HAP-1 (cell line): Measurements from ENCODE around the gene NFASC.

Experiments
- DNase-seq, 2 experiments: peaks; one replicate each; pipeline ENCODE4 v3.0.0-alpha.2; 2016 to 2020; ENCODE audit warnings: low spot score in 2 of 2
- H3K27me3 ChIP-seq: fragments of 250-450 bp; sonication (Bioruptor Pico); 2 replicates; pipeline ENCODE4 v1.5.1; 2020; ENCODE audit warnings: low read depth, mild to moderate bottlenecking, moderate library complexity
- H3K36me3 ChIP-seq: fragments of 250-450 bp; sonication (Bioruptor Pico); replicated peaks from 2 replicates; pipeline ENCODE4 v1.5.1; 2020; ENCODE audit warnings: mild to moderate bottlenecking
- H3K4me1 ChIP-seq: fragments of 250-450 bp; sonication (Bioruptor Pico); 2 replicates; pipeline ENCODE4 v1.5.1; 2020; ENCODE audit warnings: mild to moderate bottlenecking
- H3K4me3 ChIP-seq: fragments of 250-450 bp; sonication (Bioruptor Pico); 2 replicates; pipeline ENCODE4 v1.5.1; 2020; ENCODE audit warnings: mild to moderate bottlenecking, moderate library complexity
- H3K9me3 ChIP-seq: fragments of 250-450 bp; sonication (Bioruptor Pico); 2 replicates; pipeline ENCODE4 v1.5.1; 2020; ENCODE audit warnings: mild to moderate bottlenecking, moderate library complexity
- in situ Hi-C: fragments of 300-500 bp; cut with MboI; formaldehyde crosslinking; loops from 3 replicates; pipeline ENCODE4 v1.14.3; 2020; ENCODE audit warnings: low sequenced_read_pairs, inconsistent platforms, mixed read lengths

NFASC gene

DNA sequence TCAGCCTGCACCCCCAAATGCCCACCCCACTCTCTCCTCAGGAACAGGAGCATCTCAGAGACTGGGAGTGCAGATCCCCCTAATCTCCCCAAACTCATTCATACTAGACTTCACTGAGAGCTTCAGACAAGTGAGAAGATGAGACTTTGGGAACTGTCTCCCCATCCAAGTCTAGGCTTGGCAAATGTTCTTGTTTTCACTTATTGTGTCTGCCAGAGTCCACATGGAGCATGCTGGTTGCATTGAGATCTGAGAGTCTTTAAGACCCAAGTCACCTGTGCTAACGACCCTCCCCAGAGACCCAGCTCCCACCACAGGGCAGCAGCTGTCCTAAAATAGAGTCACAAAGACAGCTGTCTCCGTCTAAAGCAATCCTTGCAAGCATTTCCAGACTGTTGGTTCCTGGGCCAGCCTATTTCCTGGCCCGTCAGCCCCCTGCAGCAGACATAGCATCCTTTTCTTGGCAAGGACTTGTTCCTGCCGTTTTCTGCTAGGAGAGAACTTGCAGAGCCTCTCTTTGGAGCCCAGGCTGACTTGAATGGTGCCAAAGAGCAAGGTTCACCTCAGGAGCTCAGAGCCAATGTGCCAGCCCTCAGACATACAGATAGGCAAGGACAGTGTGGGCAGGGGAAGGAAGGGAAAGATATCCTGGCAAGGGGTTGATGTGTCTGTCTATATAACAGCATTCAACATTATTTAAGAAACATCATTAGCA lies 170.5 kb downstream of the NFASC start:
- H3K9me3 ChIP-seq, result no peaks in the 10 kb centered on the region
- no peaks in the 10 kb centered on the region for H3K4me1 ChIP-seq
- peaks cover 59% of the 10 kb centered on the region for H3K27me3 ChIP-seq
- in situ Hi-C loops, result no loop called here
- H3K4me3 ChIP-seq, result no peak overlapping the region
- H3K36me3 ChIP-seq, result no peaks in the 10 kb centered on the region
- DNase-seq, result no peak

GRCh38 chr1:205041998-205042910 lies 171.6 kb downstream of the NFASC start:
- H3K36me3 ChIP-seq, result no peaks in the 10 kb centered on the region
- no peak overlapping the region for H3K4me3 ChIP-seq
- H3K4me1 ChIP-seq, result no peaks in the 10 kb centered on the region
- no peak for DNase-seq
- in situ Hi-C loops, result no loop called here
- H3K9me3 ChIP-seq, result no peaks in the 10 kb centered on the region
- H3K27me3 ChIP-seq, result peaks cover 67% of the 10 kb centered on the region

DNA sequence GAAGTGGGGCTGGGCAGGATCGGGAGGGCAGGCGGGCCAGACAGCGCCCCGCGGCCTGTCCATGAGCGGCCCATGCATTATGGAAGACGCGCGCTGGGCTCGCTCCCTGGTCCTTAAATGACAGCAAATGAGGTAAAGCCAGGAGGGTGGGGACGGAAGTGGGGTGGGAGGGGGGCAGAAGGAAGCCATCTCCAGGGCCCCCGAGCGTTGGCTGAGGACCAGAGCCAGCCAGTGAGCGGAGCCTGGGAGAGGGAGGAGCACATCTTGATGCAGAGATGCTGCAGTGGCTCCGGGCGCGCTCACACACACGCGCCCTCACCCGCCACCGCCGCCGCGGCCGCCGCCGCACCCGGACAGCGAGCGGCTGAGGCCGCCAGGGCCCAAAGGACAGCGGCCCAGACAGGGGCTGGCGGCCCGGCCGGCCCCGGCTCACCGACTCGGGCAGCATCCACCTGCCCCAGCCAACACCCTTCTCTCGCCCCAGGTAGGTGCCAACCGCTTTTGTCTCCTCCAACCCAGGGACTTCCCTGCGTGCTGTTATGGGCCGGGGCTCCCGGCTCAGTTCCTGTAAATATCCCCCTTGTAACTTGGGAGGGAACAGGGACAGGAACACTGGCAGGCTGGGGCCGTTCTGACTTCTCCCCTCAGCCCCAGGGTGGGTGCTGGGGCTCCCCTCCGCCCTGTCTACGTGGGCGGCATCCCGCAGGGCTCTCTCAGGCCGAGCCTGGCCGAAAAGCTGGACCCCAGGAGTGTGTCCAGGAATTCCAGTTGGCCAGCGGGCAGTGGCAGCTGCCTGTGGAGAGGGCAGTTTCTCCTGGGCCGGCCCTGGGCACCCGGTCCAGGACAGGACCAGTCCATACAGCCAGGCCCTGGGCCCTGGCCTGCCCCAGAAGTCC lies 172.5 kb downstream of the NFASC start, which contains the start of gene CNTN2:
CNTN2 (plus strand) TSS at position 302 of the 896 bp plus-strand sequence. CDS start 9,974 bp downstream, outside the sequence.
- H3K9me3 ChIP-seq, result no peaks in the 10 kb centered on the region
- in situ Hi-C loops, result no loop called here
- H3K36me3 ChIP-seq, result no peaks in the 10 kb centered on the region
- DNase-seq, result no peak
- H3K27me3 ChIP-seq, result peaks cover 73% of the 10 kb centered on the region
- H3K4me1 ChIP-seq, result no peaks in the 10 kb centered on the region
- H3K4me3 ChIP-seq, result no peak within 1 kb of the TSS

DNA sequence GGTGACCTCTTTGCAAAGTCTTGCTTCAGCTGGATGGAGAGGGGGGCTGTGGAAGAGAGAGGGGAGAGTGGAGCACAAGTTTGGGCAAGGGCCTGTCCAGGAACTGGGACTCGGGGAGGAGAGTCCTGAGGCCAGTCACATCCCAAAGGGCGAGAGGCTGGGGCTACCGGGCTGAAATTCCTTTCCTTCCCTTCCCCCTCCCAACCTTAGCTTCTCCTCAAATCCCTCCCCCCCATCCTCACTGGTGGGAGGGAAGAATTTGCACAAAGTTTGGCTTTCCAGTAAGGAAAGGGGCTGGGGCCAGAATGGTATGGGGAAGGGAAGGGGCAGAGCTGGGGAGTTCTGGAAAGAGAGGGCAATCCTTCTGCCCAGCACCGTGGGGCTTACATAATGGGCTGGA lies 173.2 kb downstream of the NFASC start:
- no peaks in the 10 kb centered on the region for H3K9me3 ChIP-seq

GRCh38 chr1:205044741-205045140 lies 174.1 kb downstream of the NFASC start:
- Histone ChIP-seq H3K4me3 (no peak overlapping the region), H3K27me3 (peaks cover 85% of the 10 kb centered on the region), H3K36me3 (no peaks in the 10 kb centered on the region), H3K9me3 (no peaks in the 10 kb centered on the region), H3K4me1 (no peaks in the 10 kb centered on the region)
- in situ Hi-C loops, result no loop called here
- DNase-seq, result no peak

More for the DNA sequence above, 173.2 kb downstream of the NFASC start:
- H3K36me3 ChIP-seq, result no peaks in the 10 kb centered on the region
- in situ Hi-C loops, result no loop called here
- DNase-seq, result no peak
- no peaks in the 10 kb centered on the region for H3K4me1 ChIP-seq
- peaks cover 79% of the 10 kb centered on the region for H3K27me3 ChIP-seq
- no peak overlapping the region for H3K4me3 ChIP-seq

GRCh38 chr1:205045146-205045545 lies 174.5 kb downstream of the NFASC start:
- no peaks in the 10 kb centered on the region for H3K4me1 ChIP-seq
- peaks cover 87% of the 10 kb centered on the region for H3K27me3 ChIP-seq
- no peak overlapping the region for H3K4me3 ChIP-seq
- H3K36me3 ChIP-seq, result no peaks in the 10 kb centered on the region
- no peak for DNase-seq
- in situ Hi-C loops, result no loop called here
- H3K9me3 ChIP-seq, result no peaks in the 10 kb centered on the region

DNA sequence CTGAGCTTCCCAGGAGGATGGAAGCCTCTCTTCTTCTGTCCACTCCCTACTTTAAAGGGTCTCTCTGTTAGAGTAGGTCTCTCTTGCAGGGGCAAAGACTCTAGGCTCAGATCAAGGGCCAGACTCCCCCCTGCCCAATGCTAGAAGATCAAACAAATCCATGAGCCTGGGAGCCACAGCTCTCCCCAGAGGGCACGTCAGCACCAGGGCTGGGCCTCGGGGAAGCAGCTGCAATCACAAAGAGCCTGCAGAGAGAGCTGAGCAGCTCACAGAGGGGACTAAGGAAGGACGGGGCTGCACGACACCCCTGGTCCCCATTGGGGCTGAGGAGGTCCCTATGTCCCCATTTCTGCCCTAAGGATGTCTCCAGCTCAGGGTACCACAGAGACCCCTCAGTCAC lies 176.2 kb downstream of the NFASC start:
- Histone ChIP-seq H3K4me1 (no peaks in the 10 kb centered on the region), H3K27me3 (peaks cover 73% of the 10 kb centered on the region), H3K36me3 (no peaks in the 10 kb centered on the region), H3K9me3 (no peaks in the 10 kb centered on the region), H3K4me3 (no peak overlapping the region)
- DNase-seq, result no peak
- in situ Hi-C loops, result no loop called here

DNA sequence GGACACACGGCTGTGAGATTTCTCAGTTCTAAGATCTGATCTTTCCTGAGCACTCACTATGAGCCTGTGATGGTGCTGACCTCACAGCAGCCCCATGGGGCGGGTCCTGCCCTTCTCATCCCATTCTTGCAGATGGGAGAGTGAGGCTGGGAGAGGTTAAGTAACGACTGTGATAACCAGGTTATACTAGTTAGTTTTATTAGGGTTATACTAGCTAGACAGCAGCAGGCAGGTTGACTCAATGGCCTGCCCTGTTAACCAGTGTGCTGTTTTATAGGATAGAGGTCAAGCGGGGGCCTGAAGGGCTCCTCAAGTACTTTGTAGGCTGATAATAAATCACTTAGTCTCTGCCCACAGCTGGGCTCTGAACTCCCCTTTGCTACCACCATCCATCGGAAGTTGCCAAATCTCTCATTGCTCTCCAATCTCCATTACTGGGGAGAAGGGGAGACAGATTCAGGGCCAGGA lies 177.1 kb downstream of the NFASC start:
- peaks cover 67% of the 10 kb centered on the region for H3K27me3 ChIP-seq
- H3K36me3 ChIP-seq, result no peaks in the 10 kb centered on the region
- H3K4me1 ChIP-seq, result no peaks in the 10 kb centered on the region
- no peak overlapping the region for H3K4me3 ChIP-seq
- DNase-seq, result no peak
- H3K9me3 ChIP-seq, result no peaks in the 10 kb centered on the region
- in situ Hi-C loops, result no loop called here

DNA sequence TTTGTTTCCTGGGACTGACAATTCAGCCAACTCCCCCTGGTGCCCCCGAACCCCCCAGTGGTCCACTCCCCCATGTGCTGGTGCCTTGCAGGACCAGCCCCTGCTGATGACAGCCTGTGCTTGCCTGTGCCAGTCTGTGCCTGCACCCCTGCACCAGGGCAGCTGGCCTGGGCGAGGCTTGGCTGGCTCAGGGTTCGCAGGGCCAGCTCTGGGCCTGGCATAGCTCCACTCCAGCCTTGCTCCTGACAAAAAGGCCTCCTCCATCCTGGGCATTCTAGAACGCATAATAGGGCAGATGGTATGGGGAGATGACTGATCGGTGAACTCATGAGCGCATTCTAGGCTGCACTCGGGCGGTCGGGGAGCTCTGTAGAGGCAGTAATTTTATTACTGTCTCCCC lies 177.7 kb downstream of the NFASC start:
- Histone ChIP-seq H3K27me3 (peaks cover 64% of the 10 kb centered on the region), H3K4me3 (no peak overlapping the region), H3K9me3 (no peaks in the 10 kb centered on the region), H3K4me1 (no peaks in the 10 kb centered on the region), H3K36me3 (no peaks in the 10 kb centered on the region)
- no peak for DNase-seq
- in situ Hi-C loops, result no loop called here

GRCh38 chr1:205049479-205049878 lies 178.8 kb downstream of the NFASC start:
- Histone ChIP-seq H3K9me3 (no peaks in the 10 kb centered on the region), H3K4me1 (no peaks in the 10 kb centered on the region), H3K4me3 (no peak overlapping the region), H3K27me3 (peaks cover 61% of the 10 kb centered on the region), H3K36me3 (no peaks in the 10 kb centered on the region)
- DNase-seq, result no peak
- in situ Hi-C loops, result no loop called here

GRCh38 chr1:205052690-205053089 lies 182.0 kb downstream of the NFASC start:
- DNase-seq, result no peak
- Histone ChIP-seq H3K9me3 (no peaks in the 10 kb centered on the region), H3K4me1 (no peaks in the 10 kb centered on the region), H3K36me3 (no peaks in the 10 kb centered on the region), H3K4me3 (no peak overlapping the region), H3K27me3 (peaks cover 43% of the 10 kb centered on the region)
- in situ Hi-C loops, result no loop called here

DNA sequence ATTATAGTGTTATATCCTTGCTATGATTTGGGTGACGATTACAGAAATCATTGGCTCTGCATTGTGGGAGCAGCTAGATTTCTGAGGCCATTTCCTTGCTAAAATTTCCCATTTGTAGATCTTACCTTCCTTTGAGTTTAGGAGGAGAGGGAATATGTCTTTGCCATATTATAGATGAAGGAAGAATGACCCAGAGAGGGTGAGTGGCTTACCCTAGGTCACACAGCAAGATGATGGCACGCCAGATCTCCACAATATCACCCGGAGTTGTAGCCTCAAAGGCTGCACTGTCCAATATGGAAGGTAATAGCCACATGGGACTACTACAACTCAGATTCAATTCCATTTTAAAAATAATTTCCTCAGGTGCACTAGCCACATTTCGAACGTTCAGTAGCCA lies 182.6 kb downstream of the NFASC start:
- H3K4me1 ChIP-seq, result no peaks in the 10 kb centered on the region
- in situ Hi-C loops, result no loop called here
- peaks cover 39% of the 10 kb centered on the region for H3K27me3 ChIP-seq
- H3K36me3 ChIP-seq, result no peaks in the 10 kb centered on the region
- no peak overlapping the region for H3K4me3 ChIP-seq
- no peaks in the 10 kb centered on the region for H3K9me3 ChIP-seq
- no peak for DNase-seq

- Histone ChIP-seq H3K36me3 (no peaks in the 10 kb centered on the region), H3K4me1 (no peaks in the 10 kb centered on the region), H3K27me3 (peaks cover 34% of the 10 kb centered on the region), H3K9me3 (no peaks in the 10 kb centered on the region), H3K4me3 (no peak overlapping the region)
- in situ Hi-C loops, result no loop called here
- DNase-seq, result no peak
These were observed 183.4 kb downstream of the NFASC start for GRCh38 chr1:205054013-205054412.
